H1 (cell line): ENCODE results near the gene CREB3L4.

Experiments used
- CHD1 ChIP-seq: IDR thresholded peaks from 2 replicates; pipeline ENCODE4 v1.6.1; 2012; ENCODE audit warnings: low read depth, low read length, improper control_type of control experiment
- KDM1A ChIP-seq: fragments of 200-600, 300-600 bp; sonication (generic); IDR thresholded peaks from 2 replicates; pipeline ENCODE4 v1.7.1; 2016; ENCODE audit warnings: mild to moderate bottlenecking, low read length, borderline replicate concordance
- RAD21 ChIP-seq, 2 experiments: IDR thresholded peaks in 1 of 2; conservative IDR thresholded peaks in 1 of 2; 2 replicates each; pipeline ENCODE4 v1.6.1; 2011; ENCODE audit warnings: low read depth in 2 of 2, low read length in 2 of 2, improper control_type of control experiment in 1 of 2, inconsistent platforms in 1 of 2, mild to moderate bottlenecking in 1 of 2, moderate library complexity in 1 of 2
- SAP30 ChIP-seq: fragments of 300-600 bp; sonication (generic); IDR thresholded peaks from 2 replicates; pipeline ENCODE4 v1.7.1; 2012; ENCODE audit warnings: low read length, moderate library complexity, mild to moderate bottlenecking, inconsistent platforms; ENCODE audit not compliant: insufficient read depth, insufficient replicate concordance

GRCh38 chr1:153990468-153991150 lies 22.9 kb downstream of the CREB3L4 start, which contains the start of gene RPS27:
- TF ChIP-seq SAP30, result peak; percentile 51
- TF ChIP-seq CHD1, result peak; percentile 85
- TF ChIP-seq KDM1A, result no peak
- TF ChIP-seq RAD21 (IDR thresholded peaks at IDR 0.05 in 1 of 2, conservative IDR thresholded peaks at IDR 0.05 in 1 of 2; ENCODE audit: low read depth in 2 of 2, low read length in 2 of 2), result no peak
